Adrenal gland (tissue), 12 donors: ENCODE results near the gene CYP2S1. TPM values are rescaled to one million over a fixed set of nuclear protein-coding genes. Genes with fewer than 3 reads are reported as not detected.

Experiments
- DNase-seq, 7 donors: peaks; one replicate each; pipeline ENCODE4 v3.0.0-alpha.2; 2019 to 2020
- H3K27ac ChIP-seq, 5 donors: fragments of 200-600 bp; sonication (generic) in 4 of 5; 1 replicate in 3 of 5; 2 replicates in 2 of 5; pipeline versions ENCODE4 v1.5.1 to v1.8.0; 2016 to 2020; ENCODE audit warnings: mild to moderate bottlenecking in 1 of 5
- H3K27me3 ChIP-seq: fragments of 200-600 bp; 2 replicates; pipeline ENCODE4 v1.8.0; 2021
- H3K36me3 ChIP-seq, 2 donors: fragments of 200-600 bp; replicated peaks in 1 of 2; 1 replicate in 1 of 2; 2 replicates in 1 of 2; pipeline versions ENCODE4 v1.5.1 to v1.8.0; 2018 to 2022
- H3K4me1 ChIP-seq, 2 donors: fragments of 200-600 bp; replicated peaks in 1 of 2; 1 replicate in 1 of 2; 2 replicates in 1 of 2; pipeline versions ENCODE4 v1.5.1 to v1.8.0; 2018 to 2021
- H3K4me3 ChIP-seq, 4 donors: fragments of 200-600 bp; sonication (generic) in 3 of 4; one replicate each; pipeline ENCODE4 v1.5.1; 2016 to 2018
- H3K9me3 ChIP-seq, 3 donors: fragments of 200-600 bp; sonication (generic) in 1 of 3; replicated peaks in 1 of 3; 1 replicate in 2 of 3; 2 replicates in 1 of 3; pipeline versions ENCODE4 v1.5.1 to v1.8.0; 2016 to 2021
- POLR2A ChIP-seq, 2 donors: fragments of 450-650 bp; IDR thresholded peaks; one replicate each; pipeline ENCODE4 v1.6.1; 2017; ENCODE audit warnings: antibody characterized with exemption in 2 of 2, mild to moderate bottlenecking in 2 of 2, moderate library complexity in 1 of 2
- WGBS, 4 donors: extraction: QIAGEN DNeasy Blood & Tissue Kit in 2 of 4; methylation state at CpG; one replicate each; pipeline versions ENCODE4 v1.1.5 to v1.1.7; 2013 to 2017; 5-methylcytosine and 5-hydroxymethylcytosine counted together
- intact Hi-C, 2 donors: fragments of 100-400 bp; cut with DNase I; formaldehyde crosslinking; loops; one replicate each; pipeline versions ENCODE4 v1.14.1 to v1.15.0; 2022 to 2023
- polyA plus RNA-seq, 3 donors: library from polyadenylated mRNA; stranded (reverse); fragments of 200-250 nt in 2 of 3; fragments of 350-450 nt in 1 of 3; fragmentation: Illumina TruSeq in 1 of 3; extraction: RNeasy Lipid Tissue Mini Kit (QIAGEN cat#74804) in 1 of 3; gene quantifications; one replicate each; pipeline ENCODE4 v1.2.3, GENCODE V29; 2013 to 2014
- total RNA-seq, 9 donors: library from RNA; depleted of rRNA in 4 of 9; stranded (reverse); fragments of >200 nt in 4 of 9; fragments of 120-200 nt in 1 of 9; fragmentation: NEBNext Ultra II Directional in 1 of 9; extraction: Animal tissue kit (Norgen Biotek cat#: 25700) in 1 of 9; gene quantifications; one replicate each; pipeline versions ENCODE4 v1.1.0 to v1.2.4, GENCODE V29; 2013 to 2023
- TF ChIP-seq, protein P1 (sequence below), 6 experiments: fragments of 450-650 bp in 4 of 6; fragments of 200-600 bp in 2 of 6; sonication (generic) in 1 of 6; IDR thresholded peaks; 1 replicate in 5 of 6; 2 replicates in 1 of 6; pipeline versions ENCODE4 v1.5.1 to v1.8.0; 2016 to 2021; ENCODE audit warnings: antibody characterized with exemption in 6 of 6, mild to moderate bottlenecking in 2 of 6, moderate library complexity in 1 of 6
- donor health status: healthy with polysubstance abuse.
- donor health status: Bipolar disorder and iron deficiency.
- donor health status: DM: yes; HTN: yes; CAD: no.
- donor health status: DM: no; HTN: no; CAD: no.
- donor health status: DM: no; HTN: no; CAD: no.
- donor health status: DM: yes; HTN: yes; CAD: no.

Gene CYP2S1
- total and polyA plus RNA-seq, 12 donors, result 0.06 to 4.7 (median 1.7) TPM

DNA sequence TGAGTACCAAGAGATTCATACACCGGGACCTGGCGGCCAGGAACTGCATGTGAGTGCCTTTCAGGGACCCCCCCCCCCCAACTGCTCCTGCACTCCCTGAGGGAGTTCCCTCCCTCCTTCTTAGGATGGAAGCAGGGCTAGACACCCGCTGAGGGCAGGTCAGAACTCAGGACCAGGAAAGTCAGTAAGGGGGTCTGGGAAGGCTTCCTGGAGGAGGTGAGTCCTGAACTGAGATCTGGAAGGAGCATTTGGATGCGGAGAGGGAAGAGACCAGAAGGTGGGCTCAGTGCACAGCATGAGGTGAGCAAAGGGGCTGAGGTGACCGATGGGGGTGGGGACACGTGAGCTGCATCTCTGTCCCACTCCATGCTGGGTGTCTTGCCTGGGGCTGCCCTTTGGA lies 60.6 kb downstream of the CYP2S1 start:
- H3K27me3 ChIP-seq, result no peaks in the 10 kb centered on the region
- no peaks in the 10 kb centered on the region for H3K9me3 ChIP-seq
- no peak overlapping the region for H3K27ac ChIP-seq
- TF ChIP-seq, protein P1, sequence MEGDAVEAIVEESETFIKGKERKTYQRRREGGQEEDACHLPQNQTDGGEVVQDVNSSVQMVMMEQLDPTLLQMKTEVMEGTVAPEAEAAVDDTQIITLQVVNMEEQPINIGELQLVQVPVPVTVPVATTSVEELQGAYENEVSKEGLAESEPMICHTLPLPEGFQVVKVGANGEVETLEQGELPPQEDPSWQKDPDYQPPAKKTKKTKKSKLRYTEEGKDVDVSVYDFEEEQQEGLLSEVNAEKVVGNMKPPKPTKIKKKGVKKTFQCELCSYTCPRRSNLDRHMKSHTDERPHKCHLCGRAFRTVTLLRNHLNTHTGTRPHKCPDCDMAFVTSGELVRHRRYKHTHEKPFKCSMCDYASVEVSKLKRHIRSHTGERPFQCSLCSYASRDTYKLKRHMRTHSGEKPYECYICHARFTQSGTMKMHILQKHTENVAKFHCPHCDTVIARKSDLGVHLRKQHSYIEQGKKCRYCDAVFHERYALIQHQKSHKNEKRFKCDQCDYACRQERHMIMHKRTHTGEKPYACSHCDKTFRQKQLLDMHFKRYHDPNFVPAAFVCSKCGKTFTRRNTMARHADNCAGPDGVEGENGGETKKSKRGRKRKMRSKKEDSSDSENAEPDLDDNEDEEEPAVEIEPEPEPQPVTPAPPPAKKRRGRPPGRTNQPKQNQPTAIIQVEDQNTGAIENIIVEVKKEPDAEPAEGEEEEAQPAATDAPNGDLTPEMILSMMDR (IDR thresholded peaks at IDR 0.05), result no peak
- no peak for TF ChIP-seq POLR2A (IDR thresholded peaks at IDR 0.05)
- WGBS, 4 donors, result 94 to 100% (median 98%) methylated on average over 4 to 6 of the region's 6 CpGs
- H3K4me1 ChIP-seq, result no peaks in the 10 kb centered on the region
- DNase-seq, result no peak
- no peak overlapping the region for H3K4me3 ChIP-seq
- peaks cover 0 to 89% of the 10 kb centered on the region in 2 donors for H3K36me3 ChIP-seq
- intact Hi-C loops, result loop anchor here in 1 of 2 donors (5.0 kb wide), 1 partner anchor 46 kb away; no protein-coding TSS in a partner anchor

DNA sequence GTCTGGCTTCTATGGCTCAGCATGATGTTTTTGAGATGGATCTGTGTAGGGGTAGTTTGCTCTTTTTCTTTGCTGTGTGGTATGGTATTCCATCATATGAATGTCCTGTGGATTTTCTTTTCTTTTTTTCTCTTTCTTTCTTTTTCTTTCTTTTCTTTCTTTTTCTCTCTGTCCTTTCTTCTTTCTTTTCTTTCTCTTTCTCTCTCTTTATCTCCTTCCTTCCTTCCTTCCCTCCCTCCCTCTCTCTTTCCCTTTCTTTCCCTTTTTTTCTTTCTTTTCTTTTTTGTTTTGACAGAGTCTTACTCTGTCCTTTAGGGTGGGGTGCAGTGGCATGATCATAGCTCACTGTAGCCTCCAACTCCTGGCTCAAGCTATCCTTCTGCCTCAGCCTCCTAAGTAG lies 62.2 kb downstream of the CYP2S1 start:
- no peak overlapping the region for H3K4me3 ChIP-seq
- DNase-seq, result no peak
- no peaks in the 10 kb centered on the region for H3K9me3 ChIP-seq
- TF ChIP-seq, protein P1 (IDR thresholded peaks at IDR 0.05), result no peak
- no peak for TF ChIP-seq POLR2A (IDR thresholded peaks at IDR 0.05)
- intact Hi-C loops, result no loop called here
- H3K27ac ChIP-seq, result no peak overlapping the region
- H3K36me3 ChIP-seq, result peaks cover 0 to 85% of the 10 kb centered on the region in 2 donors
- no peaks in the 10 kb centered on the region for H3K27me3 ChIP-seq
- H3K4me1 ChIP-seq, result no peaks in the 10 kb centered on the region

Other genes starting within 250 kb of the CYP2S1 start
- under 1 TPM in 2 of 9 donors, not detected in 7; 0.15 to 0.32 TPM for gene CYP2B6, start 201.9 kb upstream of the CYP2S1 start, total RNA-seq
- gene CYP2B6, start 201.9 kb upstream of the CYP2S1 start, polyA plus RNA-seq, result under 1 TPM in 1 of 3 donors, not detected in 2; 0.22 TPM
- not detected for gene CYP2A13, start 104.8 kb upstream of the CYP2S1 start, total RNA-seq
- gene CYP2A13, start 104.8 kb upstream of the CYP2S1 start, polyA plus RNA-seq, result not detected
- not detected for gene CYP2F1, start 78.8 kb upstream of the CYP2S1 start, total RNA-seq
- not detected for gene CYP2F1, start 78.8 kb upstream of the CYP2S1 start, polyA plus RNA-seq
- gene AXL, start 26.0 kb downstream of the CYP2S1 start, total RNA-seq, result 100 to 1,000 TPM in 1 of 9 donors, 10 to 100 TPM in 8; 34.3 to 105 (median 61.3) TPM
- gene AXL, start 26.0 kb downstream of the CYP2S1 start, polyA plus RNA-seq, result 10 to 100 TPM; 12.0 to 18.1 (median 16.8) TPM
- gene HNRNPUL1, start 71.2 kb downstream of the CYP2S1 start, total RNA-seq, result 100 to 1,000 TPM in 8 of 9 donors, 10 to 100 TPM in 1; 55.8 to 175 (median 146) TPM
- 100 to 1,000 TPM in 2 of 3 donors, 10 to 100 TPM in 1; 90.4 to 130 (median 101) TPM for gene HNRNPUL1, start 71.2 kb downstream of the CYP2S1 start, polyA plus RNA-seq
- gene CCDC97, start 117.0 kb downstream of the CYP2S1 start, total RNA-seq, result 10 to 100 TPM in 7 of 9 donors, 1 to 10 TPM in 2; 8.2 to 25.6 (median 18.9) TPM
- gene CCDC97, start 117.0 kb downstream of the CYP2S1 start, polyA plus RNA-seq, result 10 to 100 TPM in 1 of 3 donors, 1 to 10 TPM in 2; 9.4 to 17.4 (median 10.0) TPM
- 10 to 100 TPM in 8 of 9 donors, 1 to 10 TPM in 1; 1.6 to 75.9 (median 38.2) TPM for gene TGFB1, start 160.7 kb downstream of the CYP2S1 start, total RNA-seq
- gene TGFB1, start 160.7 kb downstream of the CYP2S1 start, polyA plus RNA-seq, result 10 to 100 TPM in 2 of 3 donors, 1 to 10 TPM in 1; 8.7 to 37.9 (median 17.1) TPM
- 10 to 100 TPM in 5 of 9 donors, 1 to 10 TPM in 4; 6.4 to 16.8 (median 12.1) TPM for gene B9D2, start 170.9 kb downstream of the CYP2S1 start, total RNA-seq
- gene B9D2, start 170.9 kb downstream of the CYP2S1 start, polyA plus RNA-seq, result 10 to 100 TPM in 1 of 3 donors, 1 to 10 TPM in 2; 2.7 to 14.4 (median 8.9) TPM
- 10 to 100 TPM in 2 of 9 donors, 1 to 10 TPM in 7; 2.0 to 13.5 (median 9.4) TPM for gene TMEM91, start 183.3 kb downstream of the CYP2S1 start, total RNA-seq
- 10 to 100 TPM in 2 of 3 donors, 1 to 10 TPM in 1; 1.9 to 88.6 (median 30.6) TPM for gene TMEM91, start 183.3 kb downstream of the CYP2S1 start, polyA plus RNA-seq
- gene EXOSC5, start 204.1 kb downstream of the CYP2S1 start, total RNA-seq, result 10 to 100 TPM; 12.2 to 73.7 (median 28.5) TPM
- gene EXOSC5, start 204.1 kb downstream of the CYP2S1 start, polyA plus RNA-seq, result 10 to 100 TPM in 2 of 3 donors, 1 to 10 TPM in 1; 4.2 to 38.7 (median 18.4) TPM
- 100 to 1,000 TPM in 6 of 9 donors, 10 to 100 TPM in 3; 51.8 to 294 (median 114) TPM for gene BCKDHA, start 204.6 kb downstream of the CYP2S1 start, total RNA-seq
- gene BCKDHA, start 204.6 kb downstream of the CYP2S1 start, polyA plus RNA-seq, result 10 to 100 TPM; 17.6 to 44.3 (median 30.4) TPM
- 1 to 10 TPM in 7 of 9 donors, under 1 TPM in 2; 0.30 to 6.5 (median 2.0) TPM for gene B3GNT8, start 234.2 kb downstream of the CYP2S1 start, total RNA-seq
- gene B3GNT8, start 234.2 kb downstream of the CYP2S1 start, polyA plus RNA-seq, result 1 to 10 TPM in 2 of 3 donors, under 1 TPM in 1; 0.15 to 3.5 (median 1.2) TPM
- gene DMAC2, start 246.7 kb downstream of the CYP2S1 start, total RNA-seq, result 10 to 100 TPM; 35.5 to 60.9 (median 46.5) TPM
- 10 to 100 TPM; 30.7 to 50.1 (median 45.3) TPM for gene DMAC2, start 246.7 kb downstream of the CYP2S1 start, polyA plus RNA-seq
- not detected for gene ERICH4, start 249.9 kb downstream of the CYP2S1 start, total RNA-seq
- under 1 TPM in 1 of 3 donors, not detected in 2; 0.10 TPM for gene ERICH4, start 249.9 kb downstream of the CYP2S1 start, polyA plus RNA-seq